Effector memory CD8-positive, alpha-beta T cell (primary cell): ENCODE measurements around the gene RALGAPA2.

ENCODE experiments used
- ATAC-seq: fragments of 150-1000 bp; cut with Tn5 transposase; replicated peaks from 2 replicates; pipeline ENCODE4 v1.10.0; 2021; ENCODE audit warnings: mild to moderate bottlenecking, moderate library complexity
- DNase-seq, 3 experiments: peaks; one replicate each; pipeline ENCODE4 v3.0.0; 2021
- H3K27ac Mint-ChIP-seq, 2 donors: one replicate each; pipeline ENCODE4 v1.8.0; 2022; ENCODE audit warnings: mild to moderate bottlenecking in 2 of 2, mixed read lengths in 2 of 2, moderate library complexity in 2 of 2
- H3K27me3 Mint-ChIP-seq, 2 donors: one replicate each; pipeline ENCODE4 v1.8.0; 2022; ENCODE audit warnings: mixed read lengths in 2 of 2
- H3K36me3 Mint-ChIP-seq: one replicate; pipeline ENCODE4 v1.8.0; 2022; ENCODE audit warnings: mild to moderate bottlenecking, moderate library complexity, mixed read lengths; ENCODE audit not compliant: insufficient read depth
- H3K4me1 Mint-ChIP-seq, 2 donors: one replicate each; pipeline ENCODE4 v1.8.0; 2022; ENCODE audit warnings: low read depth in 2 of 2, mixed read lengths in 2 of 2
- H3K4me3 Mint-ChIP-seq, 2 donors: one replicate each; pipeline ENCODE4 v1.8.0; 2022; ENCODE audit warnings: mild to moderate bottlenecking in 2 of 2, mixed read lengths in 2 of 2, moderate library complexity in 2 of 2
- H3K9me3 Mint-ChIP-seq, 2 donors: one replicate each; pipeline ENCODE4 v1.8.0; 2022; ENCODE audit warnings: mixed read lengths in 2 of 2

RALGAPA2 gene

DNA sequence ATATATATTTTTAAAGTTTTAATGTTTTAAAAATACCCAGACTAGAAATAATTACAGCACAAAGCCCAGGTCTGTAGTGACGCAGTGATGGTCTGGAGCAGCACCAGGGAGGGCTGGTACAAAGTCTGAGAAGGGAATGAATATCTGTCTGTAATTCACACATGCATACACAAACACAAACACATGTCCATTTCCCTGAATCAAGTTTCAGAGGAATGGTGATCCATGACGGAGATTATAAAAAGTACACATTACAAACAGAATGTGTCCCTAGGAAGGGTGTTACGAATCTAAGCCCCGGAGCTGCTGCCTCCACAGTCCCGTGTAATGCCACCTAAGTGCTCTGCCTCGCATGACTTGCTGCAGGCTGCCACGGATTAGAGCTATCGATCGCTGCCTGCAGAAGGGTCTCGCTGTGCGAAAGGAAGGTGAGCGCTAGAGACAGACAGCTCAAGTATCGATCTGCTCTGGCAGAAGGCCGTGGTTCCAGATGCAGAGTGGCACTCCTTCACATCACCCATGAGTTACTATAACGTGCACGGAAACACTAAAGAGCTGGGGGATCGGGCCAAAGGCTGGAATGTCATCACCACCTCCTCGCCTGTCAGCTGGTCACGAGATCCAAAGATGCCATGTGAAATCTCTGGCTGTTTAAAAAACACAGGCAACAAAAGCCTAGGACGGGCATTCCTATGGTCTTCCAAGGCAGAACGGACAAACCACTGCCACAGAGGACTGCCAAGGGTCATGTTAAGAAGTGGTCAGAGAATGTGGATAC lies 257.4 kb downstream of the RALGAPA2 start:
- Mint-ChIP-seq H3K4me1 (peaks cover 14 to 19% of the 10 kb centered on the region in 2 donors), H3K27me3 (no peaks in the 10 kb centered on the region), H3K27ac (no peak overlapping the region), H3K36me3 (no peaks in the 10 kb centered on the region), H3K4me3 (no peak overlapping the region), H3K9me3 (no peaks in the 10 kb centered on the region)
- ATAC-seq (no peak), DNase-seq (no peak)

DNA sequence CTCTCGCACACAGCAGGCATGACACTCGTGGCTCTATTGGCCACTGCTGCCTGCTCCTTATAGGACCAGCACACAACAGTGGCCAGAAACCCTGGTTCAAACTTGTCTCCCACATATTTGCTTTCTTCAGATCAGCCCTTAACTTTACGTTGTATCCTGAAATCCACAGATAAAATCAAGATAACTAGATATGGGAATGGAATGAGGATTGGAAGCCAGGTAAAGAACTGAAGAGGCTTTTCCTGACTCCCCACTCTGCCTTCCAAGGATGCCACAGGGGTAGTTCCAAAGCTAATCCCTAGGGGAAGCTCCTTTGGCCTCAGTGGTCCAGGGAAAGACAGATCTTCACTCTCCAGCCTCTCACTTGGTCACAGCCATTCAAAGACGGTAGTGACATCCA lies 258.1 kb downstream of the RALGAPA2 start:
- Mint-ChIP-seq H3K9me3 (no peaks in the 10 kb centered on the region), H3K27me3 (no peaks in the 10 kb centered on the region), H3K4me1 (peaks cover 14 to 19% of the 10 kb centered on the region in 2 donors), H3K27ac (no peak overlapping the region), H3K4me3 (no peak overlapping the region), H3K36me3 (no peaks in the 10 kb centered on the region)
- ATAC-seq, result no peak
- DNase-seq, result no peak

DNA sequence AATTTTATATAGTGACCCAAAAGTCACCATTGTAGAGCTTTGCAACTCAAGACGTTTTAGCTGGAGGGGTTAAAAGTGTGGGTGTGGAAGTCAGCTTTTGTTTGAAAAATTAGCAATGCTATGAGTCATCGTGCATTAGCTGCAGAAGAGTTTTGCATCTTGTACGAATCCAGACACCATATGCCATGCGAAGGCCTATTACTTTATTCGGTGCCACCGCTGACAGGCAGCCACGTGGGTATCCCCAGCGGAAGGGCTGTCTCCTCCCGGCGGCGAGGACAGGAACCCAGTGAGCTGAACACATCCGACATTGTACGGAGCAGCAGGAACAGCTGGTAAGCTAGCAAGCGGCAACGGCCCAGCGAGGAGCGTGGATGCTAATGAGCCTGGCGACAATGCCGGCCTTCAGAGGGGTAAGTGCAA lies 260.2 kb downstream of the RALGAPA2 start:
- DNase-seq (peak; percentile 31 to 43 (median 36)), ATAC-seq (peak; percentile 96)
- no peaks in the 10 kb centered on the region for H3K27me3 Mint-ChIP-seq
- H3K4me1 Mint-ChIP-seq, result peaks cover 14 to 17% of the 10 kb centered on the region in 2 donors
- peak overlapping the region; percentile 69 to 76 for H3K4me3 Mint-ChIP-seq
- no peaks in the 10 kb centered on the region for H3K36me3 Mint-ChIP-seq
- H3K9me3 Mint-ChIP-seq, result no peaks in the 10 kb centered on the region
- peak overlapping the region; percentile 71 to 82 for H3K27ac Mint-ChIP-seq

DNA sequence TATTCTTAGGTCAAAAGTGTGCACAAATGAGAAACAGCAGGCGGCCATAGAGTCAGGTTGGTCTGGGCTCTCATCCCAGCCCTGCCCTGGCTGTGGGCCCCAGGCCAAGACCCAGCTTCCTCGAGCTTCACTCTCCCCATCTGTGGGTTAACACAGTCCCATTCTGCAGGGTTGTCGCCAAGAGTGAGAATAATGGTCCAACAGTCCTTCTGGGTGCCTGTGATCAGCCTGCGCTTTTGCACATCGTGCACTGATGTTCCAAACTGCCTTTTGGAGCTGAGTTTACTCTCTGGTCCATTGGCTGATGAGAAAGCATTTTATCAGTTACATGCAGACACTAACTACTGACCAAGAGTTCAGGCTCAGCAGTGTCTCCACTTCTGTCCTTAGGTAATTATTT lies 261.9 kb downstream of the RALGAPA2 start:
- H3K27me3 Mint-ChIP-seq, result no peaks in the 10 kb centered on the region
- no peak overlapping the region for H3K27ac Mint-ChIP-seq
- DNase-seq (no peak), ATAC-seq (no peak)
- no peaks in the 10 kb centered on the region for H3K36me3 Mint-ChIP-seq
- no peak overlapping the region for H3K4me3 Mint-ChIP-seq
- H3K9me3 Mint-ChIP-seq, result no peaks in the 10 kb centered on the region
- peaks cover 14 to 15% of the 10 kb centered on the region in 2 donors for H3K4me1 Mint-ChIP-seq

DNA sequence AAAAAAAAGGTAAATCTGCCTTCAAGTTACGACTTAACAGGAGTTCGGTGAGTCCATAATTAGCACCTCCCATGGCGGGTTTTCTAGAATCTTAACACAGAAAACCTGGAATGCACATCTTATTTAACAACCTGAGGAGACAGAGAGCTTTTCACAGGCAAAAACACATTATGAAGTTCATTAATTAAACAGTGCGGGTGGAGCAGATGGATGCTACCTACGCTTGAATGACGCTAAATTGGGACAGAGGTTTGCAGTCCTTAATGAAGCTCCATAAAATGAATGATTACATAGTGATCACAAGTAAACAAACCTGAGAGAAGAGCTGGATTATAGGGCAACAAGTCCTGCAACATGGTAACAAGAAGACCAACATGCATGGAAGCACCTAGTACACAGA lies 263.6 kb downstream of the RALGAPA2 start:
- H3K27me3 Mint-ChIP-seq, result no peaks in the 10 kb centered on the region

DNA sequence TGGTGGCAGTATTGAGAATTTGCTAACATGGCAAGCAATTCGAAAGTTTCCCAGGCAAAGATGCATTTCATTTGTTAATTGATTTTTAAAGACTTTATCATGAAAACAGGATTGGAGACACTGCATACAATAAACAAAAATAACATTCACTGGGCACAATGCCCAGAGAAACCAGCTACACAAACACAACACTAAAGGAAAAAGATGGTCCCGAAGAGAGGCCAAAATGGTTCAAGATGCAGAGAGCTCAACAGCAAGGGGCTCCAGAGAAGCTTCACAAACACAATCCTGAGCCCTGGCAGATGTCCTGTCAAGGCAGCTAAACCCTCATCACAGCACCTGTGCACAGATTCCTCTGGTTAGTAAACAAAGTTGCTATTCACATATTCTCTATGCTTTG lies 265.2 kb downstream of the RALGAPA2 start:
- H3K27me3 Mint-ChIP-seq, result no peaks in the 10 kb centered on the region
- no peaks in the 10 kb centered on the region for H3K9me3 Mint-ChIP-seq
- H3K4me1 Mint-ChIP-seq, result peaks cover under 1 to 10% of the 10 kb centered on the region in 2 donors
- DNase-seq, result no peak
- ATAC-seq, result no peak
- no peaks in the 10 kb centered on the region for H3K36me3 Mint-ChIP-seq
- no peak overlapping the region for H3K4me3 Mint-ChIP-seq
- no peak overlapping the region for H3K27ac Mint-ChIP-seq

More for the DNA sequence above, 263.6 kb downstream of the RALGAPA2 start:
- Mint-ChIP-seq H3K9me3 (no peaks in the 10 kb centered on the region), H3K27ac (no peak overlapping the region), H3K36me3 (no peaks in the 10 kb centered on the region), H3K4me3 (no peak overlapping the region), H3K4me1 (peaks cover 12 to 18% of the 10 kb centered on the region in 2 donors)
- DNase-seq, result no peak
- ATAC-seq, result no peak

DNA sequence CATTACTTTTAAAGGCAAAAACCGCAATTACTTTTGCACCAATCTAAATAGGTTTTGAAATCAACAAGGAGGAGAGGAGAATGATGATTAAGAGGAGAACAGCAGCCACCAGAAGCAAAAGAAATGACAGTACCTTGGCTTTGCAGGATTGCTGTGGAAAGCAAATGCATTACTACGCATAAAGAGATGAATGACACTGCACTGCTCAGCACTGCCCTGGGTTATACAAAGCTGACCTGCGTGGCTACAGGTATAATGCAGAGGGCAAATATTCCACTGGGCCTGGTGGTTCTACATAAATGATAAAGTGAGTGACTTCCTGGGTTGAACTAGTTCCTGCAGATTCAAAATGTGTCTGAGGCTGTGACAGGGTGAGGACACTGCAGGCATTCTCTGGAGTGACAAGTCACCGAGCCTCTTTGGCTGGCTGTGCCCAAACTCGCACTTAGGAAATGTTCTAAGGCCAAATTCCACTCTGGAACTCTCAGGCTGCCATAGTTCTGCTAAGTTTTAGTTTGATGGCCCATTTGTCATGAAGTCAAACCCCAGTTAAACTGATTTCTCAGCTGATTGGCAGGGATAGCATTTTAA lies 265.9 kb downstream of the RALGAPA2 start:
- Mint-ChIP-seq H3K36me3 (no peaks in the 10 kb centered on the region), H3K4me1 (peaks cover 0 to 9% of the 10 kb centered on the region in 2 donors), H3K9me3 (no peaks in the 10 kb centered on the region), H3K27ac (no peak overlapping the region), H3K27me3 (no peaks in the 10 kb centered on the region), H3K4me3 (no peak overlapping the region)
- ATAC-seq (no peak), DNase-seq (no peak)

DNA sequence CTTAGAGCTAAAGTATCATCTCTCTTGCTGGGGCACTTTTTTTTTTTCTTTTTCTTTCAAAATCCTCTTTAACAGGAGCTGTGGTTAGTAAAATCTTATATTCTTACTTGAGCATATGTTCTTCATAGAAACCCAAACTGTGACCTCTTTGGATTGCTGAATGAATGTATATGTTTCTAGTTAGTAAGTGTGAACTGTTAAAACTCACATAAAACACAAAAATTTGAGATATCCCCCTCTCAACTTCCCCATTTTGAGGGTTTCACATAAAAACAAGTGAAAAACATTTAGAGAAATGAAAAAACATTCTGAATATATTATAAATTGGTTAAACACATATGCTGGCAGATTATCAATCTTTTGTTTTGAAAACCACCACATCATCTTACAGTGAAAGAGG lies 266.4 kb downstream of the RALGAPA2 start:
- H3K4me3 Mint-ChIP-seq, result no peak overlapping the region
- no peak overlapping the region for H3K27ac Mint-ChIP-seq
- no peaks in the 10 kb centered on the region for H3K9me3 Mint-ChIP-seq
- H3K4me1 Mint-ChIP-seq, result peaks cover 0 to 9% of the 10 kb centered on the region in 2 donors
- no peaks in the 10 kb centered on the region for H3K27me3 Mint-ChIP-seq
- ATAC-seq (no peak), DNase-seq (no peak)
- no peaks in the 10 kb centered on the region for H3K36me3 Mint-ChIP-seq

DNA sequence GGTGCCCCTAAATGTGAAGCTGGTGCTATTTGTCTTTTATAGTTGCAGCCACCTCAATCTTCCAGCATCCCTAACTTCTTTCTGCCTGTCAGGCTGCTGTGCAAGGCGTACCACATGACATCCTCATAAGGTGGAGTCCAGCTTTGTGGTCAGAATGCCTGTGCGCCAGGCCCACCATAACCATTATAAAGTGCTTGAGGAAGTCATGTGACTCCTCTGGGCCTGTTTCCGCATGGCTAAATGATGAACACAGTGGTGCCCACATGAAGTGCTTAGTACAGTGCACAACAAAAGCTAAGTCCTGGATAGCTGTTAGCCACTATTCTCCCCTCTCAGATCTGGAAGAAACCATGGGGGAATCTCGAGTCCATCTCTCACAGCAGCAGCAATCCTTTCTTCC lies 268.9 kb downstream of the RALGAPA2 start:
- no peak for ATAC-seq
- Mint-ChIP-seq H3K27me3 (no peaks in the 10 kb centered on the region), H3K4me3 (no peak overlapping the region), H3K4me1 (peaks cover 0 to 9% of the 10 kb centered on the region in 2 donors), H3K36me3 (no peaks in the 10 kb centered on the region), H3K27ac (no peak overlapping the region), H3K9me3 (no peaks in the 10 kb centered on the region)
- no peak for DNase-seq

DNA sequence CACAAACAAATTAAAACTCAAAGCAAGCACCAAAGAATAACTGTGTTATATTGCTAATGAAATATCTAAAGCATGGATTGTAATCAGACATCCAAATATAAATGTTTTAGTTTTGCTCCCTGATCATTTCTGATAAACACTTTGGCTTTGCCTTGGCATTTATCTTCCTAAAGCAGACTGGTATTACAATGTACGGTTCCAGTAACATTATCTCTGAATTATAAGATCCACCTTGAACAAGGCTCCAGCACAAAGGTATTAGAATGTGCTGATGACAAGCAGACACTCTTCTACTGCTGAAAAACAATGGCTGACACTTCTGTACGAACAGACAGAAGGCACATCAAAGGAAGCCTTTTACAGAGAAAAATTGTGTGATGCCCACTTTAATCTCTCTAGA lies 270.0 kb downstream of the RALGAPA2 start:
- ATAC-seq (no peak), DNase-seq (no peak)
- H3K4me3 Mint-ChIP-seq, result no peak overlapping the region
- H3K9me3 Mint-ChIP-seq, result no peaks in the 10 kb centered on the region
- H3K36me3 Mint-ChIP-seq, result no peaks in the 10 kb centered on the region
- peaks cover 0 to 12% of the 10 kb centered on the region in 2 donors for H3K4me1 Mint-ChIP-seq
- no peak overlapping the region for H3K27ac Mint-ChIP-seq
- H3K27me3 Mint-ChIP-seq, result no peaks in the 10 kb centered on the region

DNA sequence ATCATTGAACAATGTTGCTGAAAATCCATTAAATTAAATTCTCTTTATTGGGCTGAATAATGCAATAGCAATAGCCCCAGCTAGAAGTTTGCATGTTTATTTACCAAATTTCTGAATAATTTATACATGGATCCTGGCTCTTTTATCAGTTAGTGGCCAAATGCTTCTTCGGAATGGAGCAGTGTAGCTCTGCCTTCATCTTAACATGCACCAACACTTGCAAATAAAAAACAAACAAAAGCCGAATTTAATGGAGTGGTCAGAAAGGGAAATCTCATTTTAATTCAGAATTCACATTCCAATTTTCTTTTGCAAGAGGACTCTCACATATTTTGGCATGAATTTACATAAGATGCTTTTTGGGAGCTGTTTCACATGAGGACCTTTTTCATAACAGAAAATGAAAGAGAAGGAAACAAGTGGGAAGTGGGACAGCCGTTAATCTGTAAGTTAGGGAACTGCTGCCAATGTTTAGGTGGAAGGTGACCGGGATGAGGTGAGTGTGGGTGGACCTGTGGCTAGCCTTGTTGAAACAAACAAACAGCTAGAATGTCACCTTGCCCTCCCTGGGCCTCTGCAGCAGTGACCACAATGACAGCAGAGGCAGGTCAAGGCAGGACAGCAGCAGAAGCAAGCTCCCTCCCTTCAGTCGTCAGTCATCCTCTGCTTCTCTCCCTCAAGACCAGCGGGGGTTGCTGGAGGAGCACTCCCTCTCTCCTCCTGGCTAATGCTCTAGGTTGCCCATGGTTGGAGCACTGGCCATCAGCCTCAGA lies 271.4 kb downstream of the RALGAPA2 start:
- Mint-ChIP-seq H3K4me3 (no peak overlapping the region), H3K36me3 (peaks cover 3% of the 10 kb centered on the region), H3K4me1 (peaks cover 0 to 13% of the 10 kb centered on the region in 2 donors), H3K27ac (no peak overlapping the region), H3K9me3 (no peaks in the 10 kb centered on the region), H3K27me3 (no peaks in the 10 kb centered on the region)
- no peak for DNase-seq
- ATAC-seq, result no peak

DNA sequence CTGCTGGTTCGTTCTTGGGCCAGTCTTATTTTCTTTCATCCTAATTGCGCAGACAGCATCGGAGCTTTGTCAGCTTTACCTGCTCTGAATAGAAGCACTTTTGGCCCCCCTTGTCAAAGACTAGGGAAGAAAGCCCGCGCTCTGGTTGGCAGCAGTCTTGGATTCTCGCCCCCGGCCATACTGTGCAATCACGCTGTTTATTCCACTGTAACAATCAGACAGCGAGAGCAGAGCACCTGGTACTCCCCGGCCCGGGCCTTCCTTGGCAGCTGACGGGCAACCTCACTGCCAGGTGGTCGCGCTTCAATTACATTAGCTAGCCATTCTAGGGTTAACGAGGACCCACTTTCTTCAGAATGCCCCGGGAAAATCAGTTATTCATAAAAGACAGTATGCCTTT lies 272.0 kb downstream of the RALGAPA2 start:
- DNase-seq, result no peak
- H3K4me1 Mint-ChIP-seq, result peaks cover 0 to 13% of the 10 kb centered on the region in 2 donors
- peaks cover 3% of the 10 kb centered on the region for H3K36me3 Mint-ChIP-seq
- no peak overlapping the region for H3K4me3 Mint-ChIP-seq
- H3K27me3 Mint-ChIP-seq, result no peaks in the 10 kb centered on the region
- H3K27ac Mint-ChIP-seq, result no peak overlapping the region
- H3K9me3 Mint-ChIP-seq, result no peaks in the 10 kb centered on the region
- no peak for ATAC-seq

DNA sequence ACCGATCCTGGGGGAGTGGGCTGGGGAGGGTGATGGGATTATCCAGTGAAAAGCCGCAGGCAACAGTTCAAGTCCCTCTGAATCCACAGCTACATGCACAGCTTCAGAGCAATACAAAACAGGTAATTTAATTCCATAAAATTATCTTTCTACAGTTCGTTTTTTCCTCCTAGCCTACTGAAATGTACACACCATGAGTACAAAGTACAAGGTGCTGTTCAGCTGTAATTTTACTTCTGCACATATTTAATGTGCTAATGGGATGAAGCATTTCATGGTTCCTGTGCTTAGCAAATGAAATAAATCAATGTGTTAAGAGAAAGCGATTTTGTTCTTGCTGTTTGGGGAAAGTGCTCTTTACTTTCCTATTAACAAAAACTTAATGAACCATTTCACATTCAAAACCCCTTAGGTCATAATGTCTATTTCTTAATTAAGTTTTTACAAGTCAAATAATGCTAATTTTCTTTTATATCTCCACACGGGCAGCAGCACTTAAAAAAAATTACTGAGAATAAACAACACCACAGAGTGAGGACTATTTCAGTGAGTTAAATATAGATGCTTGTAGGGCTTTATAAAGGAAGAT lies 272.7 kb downstream of the RALGAPA2 start:
- H3K4me3 Mint-ChIP-seq, result no peak overlapping the region

More for the DNA sequence above, 272.7 kb downstream of the RALGAPA2 start:
- H3K27ac Mint-ChIP-seq, result no peak overlapping the region
- peaks cover 3% of the 10 kb centered on the region for H3K36me3 Mint-ChIP-seq
- H3K9me3 Mint-ChIP-seq, result no peaks in the 10 kb centered on the region
- peaks cover 0 to 13% of the 10 kb centered on the region in 2 donors for H3K4me1 Mint-ChIP-seq
- DNase-seq (no peak), ATAC-seq (no peak)
- no peaks in the 10 kb centered on the region for H3K27me3 Mint-ChIP-seq
